HG03135 (cell line): Measurements from ENCODE around the gene PTPRZ1.

ENCODE experiments used
- ATAC-seq: cut with Tn5 transposase; IDR thresholded peaks from one replicate; pipeline ENCODE4 v1.9.1; 2021; ENCODE audit warnings: mild to moderate bottlenecking, moderate library complexity; ENCODE audit not compliant: unreplicated experiment

Gene PTPRZ1

GRCh38 chr7:122038904-122039303, 165.9 kb downstream of the PTPRZ1 start:
- no peak for ATAC-seq

DNA sequence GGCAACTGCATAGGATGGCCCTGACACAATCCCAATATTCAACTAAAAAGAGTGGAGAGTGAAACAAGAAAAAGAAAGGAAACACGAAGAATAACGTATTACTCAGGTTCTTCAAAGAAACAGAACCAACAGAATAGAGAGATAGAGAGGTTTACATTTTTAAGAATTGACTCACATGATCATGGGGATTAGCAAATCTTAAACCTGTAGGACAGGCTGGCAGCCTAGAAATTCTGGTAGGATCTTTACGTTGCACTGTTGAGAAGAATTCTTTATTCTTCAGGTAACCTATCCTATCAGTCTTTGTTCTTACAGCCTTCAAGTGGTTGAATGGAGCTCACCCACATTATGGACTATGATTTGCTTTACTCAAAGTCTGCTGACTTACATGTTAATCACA, 167.2 kb downstream of the PTPRZ1 start:
- no peak for ATAC-seq

GRCh38 chr7:122046402-122046801, 173.4 kb downstream of the PTPRZ1 start:
- ATAC-seq: no peak

DNA sequence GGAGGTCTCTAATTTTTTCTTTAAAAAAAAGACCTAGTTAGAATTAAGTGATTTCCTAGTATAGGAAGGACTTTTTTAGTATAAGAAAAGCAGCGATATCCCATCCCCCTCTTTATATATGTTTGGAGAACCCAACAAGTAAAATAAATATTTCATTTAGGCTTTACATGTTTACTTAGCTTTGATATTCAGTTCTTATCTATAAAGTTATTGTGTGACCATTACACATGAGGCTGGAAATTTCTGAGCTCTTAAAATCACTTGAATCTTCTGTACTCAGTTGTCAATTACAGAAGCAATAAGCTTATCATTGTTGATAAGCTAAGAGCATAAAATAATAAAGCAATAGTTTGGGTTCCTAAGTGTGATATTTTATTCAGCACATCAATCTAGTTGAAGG, 181.4 kb downstream of the PTPRZ1 start:
- ATAC-seq: no peak

DNA sequence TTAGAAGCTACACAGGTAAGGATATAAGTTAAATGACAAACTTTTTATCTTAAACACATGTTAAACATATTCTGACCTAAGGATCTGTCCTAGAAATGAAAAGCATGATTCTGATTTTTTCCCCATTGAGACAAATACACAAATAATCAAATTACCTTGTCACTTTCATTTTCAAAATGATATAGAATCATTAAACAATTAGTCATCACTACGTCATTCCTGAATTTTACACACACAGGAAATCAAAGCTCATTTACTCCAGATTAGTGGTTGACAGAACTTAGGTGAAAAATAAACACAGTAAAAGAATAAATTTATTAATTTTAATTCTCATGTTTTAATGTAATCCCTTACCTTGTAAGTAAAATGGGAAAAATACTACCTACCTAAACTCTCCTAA, 182.1 kb downstream of the PTPRZ1 start:
- no peak for ATAC-seq

- ATAC-seq: no peak
These were observed 184.0 kb downstream of the PTPRZ1 start for GRCh38 chr7:122056977-122057376.

DNA sequence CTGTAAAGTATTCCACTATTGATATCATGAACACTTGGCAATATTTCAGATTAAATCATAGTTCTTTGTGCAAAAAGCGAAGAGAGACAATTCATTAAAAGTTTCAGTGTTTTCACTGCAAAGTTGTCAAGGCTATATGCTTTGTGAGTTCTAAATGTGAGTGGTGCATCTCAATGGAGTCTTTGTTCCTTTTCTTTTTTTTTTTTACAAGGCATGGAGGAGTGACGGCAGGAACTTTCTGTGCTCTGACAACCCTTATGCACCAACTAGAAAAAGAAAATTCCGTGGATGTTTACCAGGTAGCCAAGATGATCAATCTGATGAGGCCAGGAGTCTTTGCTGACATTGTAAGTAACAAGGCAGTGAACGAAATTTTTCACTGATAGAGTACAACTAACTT, 186.6 kb downstream of the PTPRZ1 start:
- ATAC-seq: no peak

GRCh38 chr7:122063146-122063545, 190.2 kb downstream of the PTPRZ1 start:
- ATAC-seq: no peak

GRCh38 chr7:122064971-122065370, 192.0 kb downstream of the PTPRZ1 start:
- no peak for ATAC-seq

DNA sequence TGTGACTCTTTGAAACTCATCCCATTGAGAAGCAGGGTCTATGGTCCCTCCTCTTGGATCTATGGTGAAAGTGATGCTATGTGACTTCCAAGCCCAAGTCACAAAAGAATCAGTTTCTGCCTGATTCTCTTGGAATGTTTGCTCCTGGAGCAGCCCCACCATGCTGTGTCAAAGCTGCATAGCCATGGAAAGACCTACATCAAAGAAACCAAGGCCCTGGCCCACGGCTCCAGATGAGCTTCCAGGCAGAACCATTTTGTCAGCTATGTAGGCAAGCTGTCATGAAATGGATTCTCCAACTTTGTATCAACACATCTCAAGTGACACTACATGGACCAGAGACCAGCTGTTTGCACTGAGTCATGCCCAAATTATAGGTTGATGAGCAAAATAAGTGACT, 194.1 kb downstream of the PTPRZ1 start:
- no peak for ATAC-seq

DNA sequence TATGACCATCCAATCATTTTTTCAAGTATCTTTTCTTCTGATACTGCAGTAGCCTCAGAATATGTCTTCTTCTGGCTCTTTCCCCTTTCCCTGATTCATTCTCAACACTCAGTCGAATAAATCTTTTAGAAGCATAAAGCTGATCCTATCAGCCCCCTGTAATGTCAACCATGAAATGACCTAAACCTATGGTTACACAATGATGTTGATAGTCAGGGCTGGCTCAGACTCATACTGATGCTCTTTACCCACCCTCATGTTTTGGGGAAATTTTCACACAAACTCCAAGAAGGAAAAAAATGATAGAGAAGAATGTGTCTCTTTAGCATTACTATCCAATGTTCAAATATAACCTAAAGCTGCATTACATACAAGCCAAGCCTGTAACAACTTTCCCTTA, 195.1 kb downstream of the PTPRZ1 start:
- no peak for ATAC-seq

DNA sequence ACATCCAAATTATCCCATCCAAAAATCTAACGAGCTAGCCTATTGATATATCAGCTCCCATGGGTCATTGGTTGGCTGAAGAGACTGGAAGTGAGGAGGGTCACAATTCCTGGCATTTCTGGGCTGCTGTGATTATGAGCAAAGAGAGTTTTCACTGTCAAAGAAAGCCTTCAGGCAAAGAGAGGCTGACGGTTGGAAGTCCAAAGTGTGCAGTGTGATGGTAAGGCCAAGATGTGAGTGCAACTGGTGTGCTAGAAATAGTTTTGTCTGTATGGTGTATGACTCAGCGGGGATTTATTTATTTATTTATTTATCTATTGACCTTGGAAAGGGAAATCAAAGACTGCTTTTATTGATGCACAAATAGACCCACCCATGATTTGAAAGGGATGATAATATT, 196.0 kb downstream of the PTPRZ1 start:
- ATAC-seq: no peak

GRCh38 chr7:122070062-122070461, 197.1 kb downstream of the PTPRZ1 start:
- ATAC-seq: no peak

GRCh38 chr7:122070834-122071233, 197.9 kb downstream of the PTPRZ1 start:
- ATAC-seq: no peak

DNA sequence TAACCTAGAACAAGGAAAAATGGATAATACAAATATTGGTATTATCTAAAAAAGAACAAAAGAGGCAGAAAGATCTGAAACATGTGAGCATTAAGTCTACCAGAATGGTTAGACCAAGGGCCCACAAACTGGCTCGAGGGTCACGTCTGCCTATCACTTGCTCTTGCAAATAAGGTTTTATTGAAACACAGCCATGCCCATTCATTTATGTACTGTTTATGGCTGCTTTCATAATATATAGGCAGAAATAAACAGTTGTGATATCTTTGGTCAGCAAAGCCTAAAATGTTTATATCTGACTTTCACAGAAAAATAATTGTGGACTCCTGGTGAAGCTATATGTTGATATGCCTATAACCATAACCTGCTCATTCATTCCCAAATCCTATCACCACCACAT, 199.3 kb downstream of the PTPRZ1 start:
- no peak for ATAC-seq

GRCh38 chr7:122072924-122073599, 200.1 kb downstream of the PTPRZ1 start:
- ATAC-seq: no peak

- ATAC-seq: no peak
These were observed 200.7 kb downstream of the PTPRZ1 start for GRCh38 chr7:122073635-122074034.

DNA sequence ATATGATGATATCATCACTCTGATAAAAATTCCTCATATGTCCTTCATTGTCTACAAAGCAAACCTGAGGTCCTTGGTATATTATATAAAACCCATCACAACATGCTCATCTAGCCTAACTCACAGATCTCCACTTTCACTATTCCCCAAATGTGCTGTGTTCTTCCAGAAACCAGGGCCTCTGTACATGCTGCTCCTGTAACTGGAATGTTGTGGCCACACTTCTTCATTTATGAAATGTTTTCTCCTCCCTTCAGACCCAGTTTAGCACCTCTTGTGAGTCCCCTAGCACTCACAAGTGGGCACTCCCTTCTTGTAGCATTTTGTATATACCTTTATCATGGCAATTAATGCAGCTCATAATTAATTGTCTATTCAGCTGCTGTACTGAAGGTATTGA, 209.2 kb downstream of the PTPRZ1 start:
- ATAC-seq: no peak

- ATAC-seq: no peak
These were observed 209.7 kb downstream of the PTPRZ1 start for GRCh38 chr7:122082670-122083069.

DNA sequence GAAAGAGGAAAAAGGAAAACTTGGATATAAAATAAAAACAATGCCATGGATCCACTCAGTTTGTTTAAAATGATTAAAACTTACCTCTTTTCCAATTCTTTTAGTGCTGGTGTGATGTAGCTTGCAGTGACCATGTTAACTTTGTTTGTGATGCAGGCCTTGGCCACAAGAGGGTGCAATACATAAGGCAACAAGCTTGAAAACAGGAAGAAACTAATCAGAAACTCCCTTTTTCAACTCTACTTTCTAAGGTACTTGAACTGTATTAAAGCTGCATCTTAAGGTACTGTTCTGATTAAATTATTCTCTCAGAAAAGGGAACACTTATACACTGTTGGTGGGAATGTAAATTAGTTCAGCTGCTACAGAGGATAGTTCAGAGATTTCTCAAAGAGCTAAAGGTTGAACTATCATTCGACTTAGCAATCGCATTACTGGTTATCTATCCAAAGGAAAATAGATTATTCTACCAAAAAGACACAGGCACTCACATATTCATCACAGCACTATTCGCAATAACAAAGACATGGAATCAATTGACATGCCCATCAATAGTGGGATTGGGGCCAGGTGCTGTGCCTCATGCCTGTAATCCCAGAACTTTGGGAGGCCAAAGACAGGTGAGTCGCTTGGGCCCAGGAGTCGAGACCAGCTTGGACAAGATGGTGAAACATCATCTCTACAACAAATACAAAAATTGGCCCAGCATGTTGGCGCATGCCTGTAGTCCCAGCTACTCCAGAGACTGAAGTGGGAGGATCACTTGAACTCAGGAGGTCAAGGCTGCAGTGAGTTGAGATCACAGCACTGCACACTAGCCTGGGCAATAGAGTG, 220.2 kb downstream of the PTPRZ1 start:
- ATAC-seq: peak; percentile 95

- ATAC-seq: no peak
These were observed 221.6 kb downstream of the PTPRZ1 start for GRCh38 chr7:122094549-122094948.

- no peak for ATAC-seq
These were observed 222.7 kb downstream of the PTPRZ1 start for GRCh38 chr7:122095642-122096041.
